ENCODE measurements around the gene TRIM2.

Gene TRIM2

DNA sequence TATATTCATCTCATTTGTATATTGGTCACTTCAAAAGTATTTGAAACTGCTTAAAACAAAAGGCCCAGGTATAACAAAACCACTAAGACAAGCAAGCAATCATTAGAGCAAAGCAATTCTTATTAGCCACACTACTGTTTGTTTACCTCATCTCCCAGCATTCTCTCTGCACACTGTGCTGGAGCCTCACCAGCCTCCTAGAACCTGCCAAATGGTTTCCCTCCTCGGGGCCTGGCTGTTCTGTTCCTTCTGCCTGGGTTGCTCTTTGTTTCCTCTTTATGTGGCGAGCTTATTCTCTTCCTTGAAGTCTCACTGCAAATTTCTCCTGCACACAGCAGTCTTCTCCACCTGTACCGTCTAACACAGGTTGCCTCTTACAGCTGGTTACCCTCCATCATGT is 72.7 kb downstream of the TRIM2 start:
- TF ChIP-seq ZNF274 (IDR thresholded peaks at IDR 0.05; ENCODE audit: low read depth, low read length), result no peak
- H3K4me3 ChIP-seq (ENCODE audit: low read length), result no peak overlapping the region

DNA sequence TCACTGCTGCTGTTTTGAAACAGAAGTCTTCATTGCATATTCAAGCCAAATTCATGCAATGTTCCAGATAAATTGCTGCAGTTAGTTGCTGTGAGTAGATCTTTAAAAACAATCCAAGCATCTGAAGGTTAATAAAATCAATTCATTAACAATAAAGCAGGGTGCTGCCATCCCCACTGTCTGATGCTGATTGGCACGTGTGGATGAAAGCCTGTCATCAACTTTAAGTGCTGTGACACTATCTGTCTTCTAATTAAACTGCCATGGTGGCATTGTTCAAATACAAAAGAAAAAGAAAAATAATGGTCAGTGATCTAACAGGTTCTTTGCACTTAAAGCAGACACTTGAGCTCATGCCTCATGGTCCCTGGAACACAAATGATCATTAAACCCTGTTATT is 77.2 kb downstream of the TRIM2 start:
- TF ChIP-seq ZNF274 (IDR thresholded peaks at IDR 0.05; ENCODE audit: low read depth, low read length), result no peak
- H3K4me3 ChIP-seq (ENCODE audit: low read length), result no peak overlapping the region

DNA sequence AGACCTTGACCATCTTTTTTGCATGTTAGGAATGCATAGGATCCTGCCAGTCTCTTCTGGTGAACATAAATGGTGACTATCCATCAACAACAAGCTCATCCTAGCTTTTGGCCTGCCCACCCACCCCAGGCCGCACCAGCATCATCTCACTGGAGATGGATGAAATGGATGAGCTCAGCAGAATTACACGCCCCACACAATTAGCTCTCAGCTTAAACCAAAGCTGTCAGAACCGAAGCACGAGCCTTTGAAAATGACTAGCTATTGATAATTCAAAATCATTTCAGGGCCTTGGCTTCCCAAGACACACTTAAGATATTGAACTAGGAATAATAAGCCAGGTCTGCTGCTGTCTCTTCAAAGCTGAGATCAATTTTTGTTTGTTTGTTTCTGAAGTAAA is 77.8 kb downstream of the TRIM2 start:
- no peak for TF ChIP-seq ZNF274 (IDR thresholded peaks at IDR 0.05; ENCODE audit: low read depth, low read length)
- no peak overlapping the region for H3K4me3 ChIP-seq (ENCODE audit: low read length)

DNA sequence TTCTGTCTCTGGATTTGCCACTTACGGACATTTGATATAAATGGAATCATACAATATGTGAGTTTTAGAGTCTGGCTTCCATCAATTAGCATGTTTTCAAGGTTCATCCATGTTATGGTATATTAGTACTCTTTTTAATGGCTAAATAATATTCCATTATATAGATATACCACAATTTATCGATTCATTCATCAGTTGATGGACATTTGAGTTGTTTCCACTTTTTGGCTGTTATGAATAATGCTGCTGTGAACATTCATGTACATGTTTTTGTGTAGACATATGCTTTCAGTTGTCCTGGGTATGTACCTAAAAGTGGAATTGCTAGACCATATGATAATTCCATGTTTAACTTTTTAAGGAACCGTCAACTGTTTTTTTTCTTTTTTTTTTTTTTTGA is 79.0 kb downstream of the TRIM2 start:
- H3K4me3 ChIP-seq (ENCODE audit: low read length), result no peak overlapping the region
- no peak for TF ChIP-seq ZNF274 (IDR thresholded peaks at IDR 0.05; ENCODE audit: low read depth, low read length)

DNA sequence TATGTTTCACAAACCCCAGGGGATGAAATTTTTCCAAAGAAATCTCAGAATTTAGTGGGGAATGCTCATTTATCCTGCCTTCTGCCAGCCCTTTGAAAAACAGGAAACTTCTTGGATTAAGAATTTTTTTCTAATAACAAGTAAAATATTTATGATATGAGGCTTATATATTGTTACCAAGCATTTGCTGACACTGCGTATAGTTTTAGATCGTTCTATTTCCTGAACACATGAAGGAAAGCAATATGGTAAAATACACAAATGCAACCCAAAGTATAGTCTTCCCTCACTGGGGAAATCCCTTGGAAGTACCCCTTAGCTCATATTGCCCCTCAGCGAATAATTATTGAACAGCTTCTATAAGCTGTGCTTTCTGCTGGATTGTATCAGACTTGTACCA is 85.9 kb downstream of the TRIM2 start:
- no peak for TF ChIP-seq ZNF274 (IDR thresholded peaks at IDR 0.05; ENCODE audit: low read depth, low read length)
- H3K4me3 ChIP-seq (ENCODE audit: low read length), result no peak overlapping the region

DNA sequence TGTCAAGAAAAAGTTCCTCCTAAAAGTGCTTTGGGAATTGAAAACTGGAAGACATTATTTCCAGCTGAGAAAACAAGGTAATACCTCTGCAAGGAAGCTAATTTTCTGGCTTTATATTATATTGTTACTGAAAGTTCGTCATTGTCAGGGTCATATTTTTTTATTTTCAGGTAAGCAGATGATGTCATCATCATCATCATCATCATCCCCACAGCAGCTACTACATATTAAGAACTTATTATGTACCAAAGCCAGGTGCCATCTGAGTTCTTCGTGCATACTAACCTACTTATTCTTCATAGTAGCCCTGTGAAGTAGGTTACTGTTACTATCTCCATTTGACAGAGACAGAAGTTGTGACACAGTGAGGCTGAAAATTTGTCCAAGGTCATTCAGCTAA is 87.3 kb downstream of the TRIM2 start:
- no peak for TF ChIP-seq ZNF274 (IDR thresholded peaks at IDR 0.05; ENCODE audit: low read depth, low read length)

DNA sequence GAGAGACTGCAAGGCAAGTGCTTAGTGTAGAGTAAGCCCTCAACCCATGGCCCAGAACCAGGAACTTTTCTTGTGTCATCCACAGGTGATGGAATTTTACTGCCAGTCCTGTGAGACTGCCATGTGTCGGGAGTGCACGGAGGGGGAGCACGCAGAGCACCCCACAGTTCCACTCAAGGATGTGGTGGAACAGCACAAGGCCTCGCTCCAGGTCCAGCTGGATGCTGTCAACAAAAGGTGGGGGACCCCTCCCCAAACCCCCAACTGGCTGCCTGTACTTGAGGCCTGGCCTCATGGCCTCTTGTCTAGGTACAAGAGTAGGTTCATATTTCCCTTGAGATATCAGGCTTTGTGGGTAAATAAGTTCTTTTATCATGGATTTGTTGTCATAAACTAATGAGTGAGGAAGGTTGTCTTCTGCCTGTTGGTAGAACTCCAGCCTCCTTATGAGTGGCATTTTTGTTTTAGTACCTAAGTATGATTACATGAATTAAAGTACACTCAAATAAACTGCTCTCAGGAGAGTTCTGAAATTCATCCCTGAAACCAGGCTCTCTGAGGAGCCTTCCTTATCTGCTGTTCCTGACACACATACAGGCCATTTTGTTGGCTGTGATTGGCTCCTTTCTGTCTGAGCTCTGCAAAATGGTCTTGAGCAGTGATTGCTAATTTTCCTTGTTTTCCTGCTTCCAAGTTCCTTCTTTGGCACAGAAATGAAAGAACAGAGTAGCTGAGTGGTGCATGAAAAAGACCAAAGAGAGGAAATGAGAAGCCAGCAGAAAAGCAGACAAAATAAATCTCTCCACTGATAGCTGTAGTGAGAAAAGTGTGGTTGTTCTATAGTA is 88.9 kb downstream of the TRIM2 start:
- no peak overlapping the region for H3K4me3 ChIP-seq (ENCODE audit: low read length)
- TF ChIP-seq ZNF274 (IDR thresholded peaks at IDR 0.05; ENCODE audit: low read depth, low read length), result no peak

More for the DNA sequence above, 87.3 kb downstream of the TRIM2 start:
- H3K4me3 ChIP-seq (ENCODE audit: low read length), result no peak overlapping the region

DNA sequence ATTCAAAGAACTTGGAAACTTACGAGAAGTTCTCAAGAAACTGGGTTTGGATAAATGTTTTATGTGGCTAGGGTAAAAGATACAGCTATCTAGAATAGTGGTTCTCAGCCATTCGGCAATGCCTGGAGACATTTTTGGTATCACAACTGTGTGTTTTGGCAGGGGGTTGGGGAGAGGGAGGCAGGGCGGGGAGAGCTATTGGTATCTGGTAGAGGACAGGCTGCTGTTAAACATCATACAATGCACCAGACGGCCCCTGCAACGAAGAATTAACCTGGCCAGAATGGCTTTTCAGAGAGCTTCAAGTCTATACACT is 89.5 kb downstream of the TRIM2 start:
- TF ChIP-seq ZNF274 (IDR thresholded peaks at IDR 0.05; ENCODE audit: low read depth, low read length), result no peak
- no peak overlapping the region for H3K4me3 ChIP-seq (ENCODE audit: low read length)

DNA sequence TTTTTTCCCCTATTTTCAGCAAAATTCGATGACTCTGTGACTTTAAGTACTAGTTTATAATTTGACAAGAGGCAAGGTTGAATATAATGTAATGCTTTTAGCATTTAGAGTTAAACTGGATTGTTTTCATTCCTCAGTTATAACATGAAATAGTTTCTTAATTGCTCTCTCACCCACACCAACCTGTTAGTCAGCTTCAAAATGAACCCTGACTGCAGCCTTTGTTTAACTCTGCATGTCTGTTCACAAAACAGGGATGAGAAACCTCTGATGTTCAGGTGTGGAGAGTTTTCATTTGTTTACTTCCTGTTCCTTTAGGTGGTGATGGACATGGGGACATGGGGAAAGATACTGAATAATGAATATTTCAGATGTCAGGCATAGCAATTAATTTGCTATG is 90.4 kb downstream of the TRIM2 start:
- no peak for TF ChIP-seq ZNF274 (IDR thresholded peaks at IDR 0.05; ENCODE audit: low read depth, low read length)
- H3K4me3 ChIP-seq (ENCODE audit: low read length), result no peak overlapping the region

DNA sequence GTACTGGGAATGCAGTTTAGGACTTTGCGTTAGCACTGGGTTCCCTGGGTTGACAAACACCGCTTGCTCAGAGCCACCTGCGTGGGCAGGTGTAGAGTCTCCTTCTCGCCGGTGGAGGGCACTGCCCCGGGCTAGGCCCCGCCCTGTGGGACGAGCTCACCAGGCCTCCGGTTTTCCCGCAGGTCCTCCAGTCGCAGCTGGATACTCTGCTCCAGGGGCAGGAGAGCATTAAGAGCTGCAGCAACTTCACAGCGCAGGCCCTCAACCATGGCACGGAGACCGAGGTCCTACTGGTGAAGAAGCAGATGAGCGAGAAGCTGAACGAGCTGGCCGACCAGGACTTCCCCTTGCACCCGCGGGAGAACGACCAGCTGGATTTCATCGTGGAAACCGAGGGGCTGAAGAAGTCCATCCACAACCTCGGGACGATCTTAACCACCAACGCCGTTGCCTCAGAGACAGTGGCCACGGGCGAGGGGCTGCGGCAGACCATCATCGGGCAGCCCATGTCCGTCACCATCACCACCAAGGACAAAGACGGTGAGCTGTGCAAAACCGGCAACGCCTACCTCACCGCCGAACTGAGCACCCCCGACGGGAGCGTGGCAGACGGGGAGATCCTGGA is 91.0 kb downstream of the TRIM2 start:
- TF ChIP-seq ZNF274 (IDR thresholded peaks at IDR 0.05; ENCODE audit: low read depth, low read length), result no peak
- H3K4me3 ChIP-seq (ENCODE audit: low read length), result no peak overlapping the region

DNA sequence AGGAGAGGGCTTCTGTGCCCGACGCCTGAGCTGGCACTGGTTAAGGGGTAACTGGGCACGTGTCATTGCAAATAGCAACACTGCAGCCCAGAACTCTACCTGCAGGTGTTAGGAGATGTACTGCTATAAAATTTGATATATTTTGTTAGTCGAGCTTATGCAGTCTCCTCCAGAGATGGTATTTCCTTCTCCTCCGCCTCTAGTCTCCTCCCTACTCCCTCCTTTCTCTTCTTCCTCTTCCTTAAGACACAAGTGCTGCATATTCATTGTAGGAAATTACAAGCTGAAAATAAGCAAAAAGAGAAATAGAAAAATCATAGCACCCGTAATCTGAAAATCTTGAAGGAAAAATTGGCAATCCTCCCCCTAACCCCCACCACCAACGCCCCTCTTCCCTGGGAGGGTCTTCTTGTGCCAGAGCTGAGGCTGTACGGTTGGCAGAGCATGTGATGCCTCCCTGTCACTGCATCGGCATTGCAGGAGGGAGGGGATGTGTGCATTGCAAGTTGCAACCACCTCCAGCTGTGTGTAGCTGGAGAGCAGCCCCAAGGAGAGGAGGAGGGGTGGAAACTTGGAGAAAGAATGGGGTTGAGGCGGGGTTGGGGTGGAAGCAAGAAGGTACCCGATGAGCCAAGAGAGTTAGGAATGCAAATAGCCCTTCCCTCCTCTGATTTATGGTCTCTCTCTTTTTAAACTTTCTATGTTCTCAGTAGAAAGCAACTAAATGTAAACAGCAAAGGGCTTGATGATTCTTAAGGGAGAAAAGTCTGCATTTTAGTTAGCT is 92.0 kb downstream of the TRIM2 start:
- no peak for TF ChIP-seq ZNF274 (IDR thresholded peaks at IDR 0.05; ENCODE audit: low read depth, low read length)
- no peak overlapping the region for H3K4me3 ChIP-seq (ENCODE audit: low read length)

DNA sequence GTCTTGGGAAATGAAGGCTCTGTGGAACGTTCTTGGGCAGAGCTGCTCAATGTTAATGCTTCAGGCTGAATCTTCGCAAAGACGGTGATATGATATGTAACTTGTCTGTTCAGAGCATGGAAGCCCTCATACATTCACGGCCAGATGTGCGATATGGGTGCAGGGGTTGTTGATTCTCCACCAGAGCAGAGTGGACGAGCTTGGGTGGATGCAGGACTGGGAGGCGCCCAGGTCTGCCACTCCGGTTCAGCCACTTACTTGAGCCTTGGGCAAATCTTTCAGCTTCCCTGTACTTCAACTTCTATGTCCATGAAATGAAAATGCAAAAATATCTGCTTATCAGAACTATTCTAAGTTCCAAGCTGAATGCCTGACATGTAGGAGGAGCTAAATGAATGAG is 92.9 kb downstream of the TRIM2 start:
- TF ChIP-seq ZNF274 (IDR thresholded peaks at IDR 0.05; ENCODE audit: low read depth, low read length), result no peak

DNA sequence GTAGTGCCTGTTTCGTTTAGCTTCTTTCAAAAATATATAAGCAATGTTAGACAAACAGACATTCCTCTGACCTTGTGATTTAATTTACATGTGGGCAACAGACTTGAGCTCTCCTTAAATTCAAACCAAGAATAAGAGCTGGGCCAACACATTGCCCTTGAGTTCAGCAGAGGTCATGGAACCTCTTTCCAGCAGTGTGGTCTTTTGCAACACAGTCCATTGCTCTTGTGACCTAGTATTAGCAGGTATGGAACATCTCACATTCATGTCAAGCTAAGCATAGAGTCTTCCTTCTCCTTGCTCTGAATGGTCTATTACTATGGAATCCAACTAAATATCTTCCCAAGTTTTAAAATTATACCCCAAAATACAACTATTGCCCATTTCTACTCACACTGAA is 106.5 kb downstream of the TRIM2 start:
- TF ChIP-seq ZNF274 (IDR thresholded peaks at IDR 0.05; ENCODE audit: low read depth, low read length), result no peak
- no peak overlapping the region for H3K4me3 ChIP-seq (ENCODE audit: low read length)

More for the DNA sequence above, 92.9 kb downstream of the TRIM2 start:
- H3K4me3 ChIP-seq (ENCODE audit: low read length), result no peak overlapping the region

DNA sequence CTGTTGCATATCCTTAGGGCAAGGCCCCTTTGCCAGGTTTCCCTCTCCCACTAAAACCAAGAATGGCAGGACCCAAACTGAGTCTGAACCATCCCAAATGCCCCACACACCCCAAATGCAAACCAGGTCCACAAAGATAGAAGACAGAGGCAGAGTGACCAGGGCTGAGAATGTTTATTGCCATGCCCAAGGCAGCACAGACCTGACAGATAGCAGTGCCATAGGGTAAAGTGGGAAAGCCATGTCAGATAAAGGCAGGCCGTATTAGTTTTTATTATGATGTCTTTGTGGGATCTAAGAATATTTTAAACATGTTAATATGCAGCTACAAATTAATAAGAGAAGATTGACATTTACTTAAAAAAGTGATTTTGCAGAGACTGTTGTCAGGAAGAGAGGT is 110.7 kb downstream of the TRIM2 start:
- no peak for TF ChIP-seq ZNF274 (IDR thresholded peaks at IDR 0.05; ENCODE audit: low read depth, low read length)
- no peak overlapping the region for H3K4me3 ChIP-seq (ENCODE audit: low read length)

Data from GM08714 (cell line).